ENCODE measurements around the gene CHST5. TPM values are rescaled to one million over a fixed set of nuclear protein-coding genes. Genes with fewer than 3 reads are reported as not detected.
A peak's percentile ranks its signal among the peaks of the same experiment; 100 is the strongest.
"Not testable (repeated sequence)": the region's sequence is repeated elsewhere in the genome, so short reads cannot be mapped to it uniquely, and the experiment has no call there.

CHST5 gene
- total RNA-seq, 2 experiments from 2014 or later = not detected

DNA sequence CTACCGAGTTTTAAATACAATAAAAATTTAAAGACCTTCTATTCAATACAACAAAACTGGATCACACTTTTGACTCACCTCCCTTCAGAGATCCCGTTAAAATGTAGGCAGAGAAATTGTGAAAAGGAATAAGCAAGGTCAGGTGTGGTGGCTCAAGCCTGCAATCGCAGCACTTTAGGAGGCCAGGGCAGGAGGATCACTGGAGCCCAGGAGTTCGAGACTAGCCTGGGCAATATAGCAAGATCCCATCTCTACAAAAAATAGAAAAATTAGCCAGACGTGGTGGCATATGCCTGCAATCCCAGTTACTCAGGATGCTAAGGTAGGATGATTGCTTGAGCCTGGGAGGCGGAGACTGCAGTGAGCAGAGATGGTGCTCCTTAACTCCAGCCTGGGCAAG is 16.7 kb downstream of the CHST5 start:
- Mint-ChIP-seq H3K27ac (no peak overlapping the region), H3K4me1 (ENCODE audit: low read depth) (peaks cover 14% of the 10 kb centered on the region), H3K4me3 (no peak overlapping the region), H3K36me3 (ENCODE audit: low read depth) (no peaks in the 10 kb centered on the region), H3K9me3 (no peaks in the 10 kb centered on the region), H3K27me3 (no peaks in the 10 kb centered on the region)
- intact Hi-C loops (cut with DNase I, micrococcal nuclease) = loop anchor here in 1 of 2 experiments (10.0 kb wide), 1 partner anchor 84 kb away; the partner anchor contains the start of gene CFDP1
- ATAC-seq (ENCODE audit: poor library complexity) (no peak), DNase-seq (no peak)
- POLR2A ChIA-PET = no interaction called here
- Histone ChIP-seq H3K4me1 (ENCODE audit: insufficient read depth, low read length) (peaks cover 12% of the 10 kb centered on the region), H3K36me3 (ENCODE audit: insufficient read depth, low read length) (no peaks in the 10 kb centered on the region), H3K27me3 (ENCODE audit: control insufficient read depth in 1 of 2, insufficient read depth in 2 of 2, low read length in 2 of 2) (no peaks in the 10 kb centered on the region), H3K27ac (ENCODE audit: low read depth in 1 of 2, low read length in 2 of 2) (no peak overlapping the region), H3K9me3 (ENCODE audit: control insufficient read depth in 1 of 2, insufficient read depth in 1 of 2, low read length in 2 of 2) (no peaks in the 10 kb centered on the region), H3K4me3 (ENCODE audit: low read length) (no peak overlapping the region)
- CTCF ChIA-PET = interaction anchor here (0.7 to 1.2 kb wide), 2 partner anchors 37 to 286 kb away, joined by 3 read pairs; partner anchors contain the start of gene TMEM231
- TF ChIP-seq, protein P1, sequence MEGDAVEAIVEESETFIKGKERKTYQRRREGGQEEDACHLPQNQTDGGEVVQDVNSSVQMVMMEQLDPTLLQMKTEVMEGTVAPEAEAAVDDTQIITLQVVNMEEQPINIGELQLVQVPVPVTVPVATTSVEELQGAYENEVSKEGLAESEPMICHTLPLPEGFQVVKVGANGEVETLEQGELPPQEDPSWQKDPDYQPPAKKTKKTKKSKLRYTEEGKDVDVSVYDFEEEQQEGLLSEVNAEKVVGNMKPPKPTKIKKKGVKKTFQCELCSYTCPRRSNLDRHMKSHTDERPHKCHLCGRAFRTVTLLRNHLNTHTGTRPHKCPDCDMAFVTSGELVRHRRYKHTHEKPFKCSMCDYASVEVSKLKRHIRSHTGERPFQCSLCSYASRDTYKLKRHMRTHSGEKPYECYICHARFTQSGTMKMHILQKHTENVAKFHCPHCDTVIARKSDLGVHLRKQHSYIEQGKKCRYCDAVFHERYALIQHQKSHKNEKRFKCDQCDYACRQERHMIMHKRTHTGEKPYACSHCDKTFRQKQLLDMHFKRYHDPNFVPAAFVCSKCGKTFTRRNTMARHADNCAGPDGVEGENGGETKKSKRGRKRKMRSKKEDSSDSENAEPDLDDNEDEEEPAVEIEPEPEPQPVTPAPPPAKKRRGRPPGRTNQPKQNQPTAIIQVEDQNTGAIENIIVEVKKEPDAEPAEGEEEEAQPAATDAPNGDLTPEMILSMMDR (IDR thresholded peaks at IDR 0.05) = no peak

DNA sequence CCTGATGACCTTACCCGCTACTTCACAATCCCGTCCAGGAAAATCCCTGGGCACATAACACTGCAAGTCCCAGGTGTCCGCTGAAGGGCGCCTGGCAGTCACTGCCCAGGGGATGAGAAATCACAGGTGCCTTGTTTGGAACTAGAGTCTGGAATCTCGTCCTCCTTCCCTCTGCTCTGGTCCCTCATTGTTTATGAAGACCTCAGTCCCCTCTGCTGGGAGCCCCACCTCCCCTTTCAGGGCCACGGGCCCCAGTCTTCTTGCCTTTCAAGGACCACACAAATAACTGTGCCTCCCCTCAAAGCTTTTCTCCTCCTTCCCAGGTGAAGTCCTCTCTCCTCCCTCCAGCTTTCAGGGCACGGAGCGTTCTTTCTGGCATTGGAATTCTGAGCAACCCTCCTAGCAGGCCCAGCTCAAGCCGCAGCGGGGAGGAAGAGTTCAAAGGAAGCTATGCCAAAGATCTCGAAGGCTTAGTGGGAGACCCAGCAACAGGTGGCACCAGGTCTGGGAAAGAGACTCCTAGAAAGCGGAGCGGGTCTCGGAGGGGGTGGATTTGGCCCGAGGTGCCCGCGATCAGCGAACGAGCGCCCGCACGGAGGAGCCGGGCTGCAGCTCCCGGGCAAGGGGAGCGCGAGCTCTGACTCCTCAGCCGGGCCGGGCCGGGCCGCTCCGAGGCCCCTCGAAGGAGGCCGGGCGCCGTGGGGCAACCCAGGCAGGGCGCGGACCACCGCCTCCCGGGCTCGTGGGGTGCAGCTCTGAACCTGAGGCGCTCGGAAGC is 19.5 kb downstream of the CHST5 start:
- not testable (repeated sequence) for H3K36me3 Mint-ChIP-seq (ENCODE audit: low read depth); H3K9me3 ChIP-seq (ENCODE audit: control insufficient read depth in 1 of 2, insufficient read depth in 1 of 2, low read length in 2 of 2); H3K9me3 Mint-ChIP-seq; H3K27ac ChIP-seq (ENCODE audit: low read depth in 1 of 2, low read length in 2 of 2); H3K36me3 ChIP-seq (ENCODE audit: insufficient read depth, low read length); H3K27me3 Mint-ChIP-seq; H3K27me3 ChIP-seq (ENCODE audit: control insufficient read depth in 1 of 2, insufficient read depth in 2 of 2, low read length in 2 of 2)
- Histone ChIP-seq H3K4me3 (ENCODE audit: low read length) (peak overlapping the region; percentile 82), H3K4me1 (ENCODE audit: insufficient read depth, low read length) (peaks cover 12% of the 10 kb centered on the region)
- Mint-ChIP-seq H3K4me3 (peak overlapping the region; percentile 82), H3K27ac (peak overlapping the region; percentile 44), H3K4me1 (ENCODE audit: low read depth) (peaks cover 14% of the 10 kb centered on the region)
- DNase-seq (peak in 9 of 14 experiments; percentile 5 to 62 (median 20)), ATAC-seq (ENCODE audit: poor library complexity) (peak; percentile 28)
- CTCF ChIA-PET = interaction anchor here (1.1 to 2.8 kb wide), 17 partner anchors 34 to 815 kb away, joined by 3 to 30 read pairs (median 5); partner anchors contain the start of genes ADAT1, GABARAPL2, TMEM170A and TMEM231
- intact Hi-C loops (cut with DNase I, micrococcal nuclease) = loop anchor here (2.0 to 10.0 kb wide), 5 partner anchors 40 to 104 kb away; partner anchors contain the start of genes TMEM170A (in 2 of the 2), TMEM231 (in 2 of the 2), CFDP1 (in 1 of the 2) and GABARAPL2 (in 1 of the 2)
- POLR2A ChIA-PET = interaction anchor here (0.5 to 2.7 kb wide), 10 partner anchors 8 to 137 kb away, joined by 4 to 26 read pairs (median 10); partner anchors contain the start of genes ADAT1, CFDP1, GABARAPL2 and KARS1

DNA sequence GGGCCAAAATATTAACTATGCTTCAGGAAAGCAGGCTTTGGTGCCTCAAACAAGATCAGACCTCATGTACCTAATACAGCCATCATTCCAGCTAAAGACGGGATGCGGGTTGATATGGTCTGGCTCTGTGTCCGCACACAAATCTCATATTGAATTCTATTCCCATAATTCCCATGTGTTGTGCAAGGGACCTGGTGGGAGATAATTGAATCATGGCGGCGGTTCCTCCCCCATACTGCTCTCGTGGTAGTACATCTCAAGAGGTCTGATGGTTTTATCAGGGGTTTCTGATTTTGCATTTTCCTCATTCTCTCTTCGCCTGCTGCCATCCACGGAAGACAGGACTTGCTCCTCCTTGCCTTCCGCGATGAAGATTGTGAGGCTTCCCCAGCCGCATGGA is 21.6 kb downstream of the CHST5 start:
- H3K27ac ChIP-seq (ENCODE audit: low read depth in 1 of 2, low read length in 2 of 2) = no peak overlapping the region
- Mint-ChIP-seq H3K27me3 (no peaks in the 10 kb centered on the region), H3K9me3 (no peaks in the 10 kb centered on the region), H3K27ac (no peak overlapping the region), H3K4me1 (ENCODE audit: low read depth) (peaks cover 14% of the 10 kb centered on the region), H3K36me3 (ENCODE audit: low read depth) (no peaks in the 10 kb centered on the region), H3K4me3 (no peak overlapping the region)
- peaks cover 12% of the 10 kb centered on the region for H3K4me1 ChIP-seq (ENCODE audit: insufficient read depth, low read length)
- ATAC-seq (ENCODE audit: poor library complexity) = no peak
- no peaks in the 10 kb centered on the region for H3K27me3 ChIP-seq (ENCODE audit: control insufficient read depth in 1 of 2, insufficient read depth in 2 of 2, low read length in 2 of 2)
- ChIA-PET CTCF (no interaction called here), POLR2A (no interaction called here)
- intact Hi-C loops (cut with DNase I, micrococcal nuclease) = loop anchor here in 1 of 2 experiments (10.0 kb wide), 1 partner anchor 79 kb away; the partner anchor contains the start of gene CFDP1
- H3K9me3 ChIP-seq (ENCODE audit: control insufficient read depth in 1 of 2, insufficient read depth in 1 of 2, low read length in 2 of 2) = no peaks in the 10 kb centered on the region
- no peak overlapping the region for H3K4me3 ChIP-seq (ENCODE audit: low read length)
- DNase-seq = no peak
- H3K36me3 ChIP-seq (ENCODE audit: insufficient read depth, low read length) = no peaks in the 10 kb centered on the region
- TF ChIP-seq, protein P1 (IDR thresholded peaks at IDR 0.05) = no peak
